Measurements from ENCODE around the gene ANKRD36B.
"Not testable (repeated sequence)": the region's sequence is repeated elsewhere in the genome, so short reads cannot be mapped to it uniquely, and the experiment has no call there.

ANKRD36B gene

DNA sequence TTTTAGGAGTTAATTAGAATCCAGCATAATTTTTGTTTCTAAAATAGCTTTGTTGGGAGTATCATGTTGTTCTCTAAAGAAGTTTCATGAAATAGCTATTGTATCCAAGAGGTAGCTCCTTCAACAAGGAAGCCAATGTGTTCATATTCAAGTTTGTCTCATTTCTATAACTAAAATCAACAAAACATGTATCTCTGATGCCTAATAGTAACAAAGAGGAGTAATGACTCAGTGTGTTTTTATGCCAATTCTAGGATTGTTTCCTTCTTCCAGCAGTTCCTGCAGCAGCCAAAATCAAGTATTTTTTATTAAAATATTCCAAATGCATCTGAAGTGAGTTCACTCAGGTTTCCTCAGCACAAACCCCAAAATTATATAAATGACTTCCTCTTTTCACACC, 41.1 kb downstream of the ANKRD36B start:
- DNase-seq: not testable (repeated sequence)

GRCh38 chr2:97546711-97547110, 43.0 kb downstream of the ANKRD36B start:
- DNase-seq: no peak

- not testable (repeated sequence) for DNase-seq
Measured at GRCh38 chr2:97544911-97545310, 44.8 kb downstream of the ANKRD36B start.

GRCh38 chr2:97525904-97526303, 63.8 kb downstream of the ANKRD36B start:
- DNase-seq: not testable (repeated sequence)

GRCh38 chr2:97523816-97524215, 65.9 kb downstream of the ANKRD36B start:
- not testable (repeated sequence) for DNase-seq

DNA sequence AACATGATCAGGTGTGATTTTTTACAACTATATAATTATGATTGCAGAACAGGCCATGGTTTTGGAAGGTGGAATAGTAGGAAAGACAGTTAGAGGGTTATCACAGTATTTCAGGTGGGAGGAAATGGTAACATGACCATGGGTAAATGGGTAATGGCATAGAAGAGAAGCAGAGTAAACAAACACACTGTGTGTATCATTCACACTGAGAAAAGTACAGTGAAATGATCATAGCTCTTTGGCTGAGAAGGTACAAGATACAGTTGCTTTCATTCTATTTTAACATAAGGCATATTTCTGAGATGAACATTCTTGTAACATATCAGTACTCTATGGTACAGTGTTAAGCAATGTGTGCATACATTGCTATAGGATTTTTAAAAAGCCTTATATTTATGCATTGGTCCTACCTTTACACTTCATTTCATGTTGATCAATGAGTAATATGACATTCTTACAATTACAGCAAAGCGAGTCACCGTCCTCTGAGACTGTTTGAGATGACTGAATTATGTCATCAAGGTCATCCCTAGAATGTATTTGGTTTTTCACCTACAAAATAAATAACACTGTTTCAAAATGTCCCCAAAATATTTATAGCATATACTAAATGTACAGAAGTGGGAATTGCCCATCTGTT, 66.6 kb downstream of the ANKRD36B start:
- not testable (repeated sequence) for DNase-seq

- DNase-seq: not testable (repeated sequence)
Measured at GRCh38 chr2:97495651-97496050, 94.0 kb downstream of the ANKRD36B start.

DNA sequence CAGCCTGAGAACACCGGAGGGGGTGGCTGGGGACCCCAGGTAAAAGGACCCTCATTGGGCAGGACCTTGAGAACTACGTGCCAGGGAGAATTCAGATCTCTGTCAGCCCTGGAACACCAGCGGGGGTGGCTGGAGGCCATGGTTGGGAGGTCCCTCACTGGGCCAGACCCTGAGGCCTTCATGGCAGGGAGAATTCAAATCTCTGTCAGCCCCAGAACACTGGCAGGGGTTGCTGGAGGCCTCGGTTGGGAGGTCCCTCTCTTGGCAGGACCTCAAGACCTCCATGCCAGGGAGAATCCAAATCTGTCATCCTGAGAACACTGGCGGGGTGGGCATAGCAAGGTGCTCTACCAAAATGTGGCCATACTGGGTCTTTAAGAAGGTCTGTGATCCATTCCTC, 99.5 kb downstream of the ANKRD36B start:
- not testable (repeated sequence) for DNase-seq

All from NCI-H524 (cell line).